AG20443 (cell line): ENCODE data around the gene RNU11.
"Not testable (repeated sequence)": the region's sequence is repeated elsewhere in the genome, so short reads cannot be mapped to it uniquely, and the experiment has no call there.

ENCODE experiments used
- DNase-seq: peaks from one replicate; pipeline ENCODE4 v3.0.0; 2012; ENCODE audit warnings: low spot score, mixed read lengths

RNU11 gene

GRCh38 chr1:28663871-28664470 is 15.6 kb downstream of the RNU11 start:
- peak; percentile 33 for DNase-seq

GRCh38 chr1:28666806-28667205 is 18.4 kb downstream of the RNU11 start:
- no peak for DNase-seq

GRCh38 chr1:28668191-28668955 is 20.0 kb downstream of the RNU11 start, which contains the start of gene GMEB1:
TSS of gene GMEB1 (plus strand) at chr1:28668784. CDS start at chr1:28683613, 14,829 bp downstream.
- DNase-seq = peak; percentile 97

- peak; percentile 97 for DNase-seq
Measured at GRCh38 chr1:28668956-28669723, 20.7 kb downstream of the RNU11 start.

- no peak for DNase-seq
Measured at GRCh38 chr1:28671254-28671780, 22.9 kb downstream of the RNU11 start.

GRCh38 chr1:28672971-28673370 is 24.6 kb downstream of the RNU11 start:
- DNase-seq = not testable (repeated sequence)

GRCh38 chr1:28675924-28676257 is 27.5 kb downstream of the RNU11 start:
- no peak for DNase-seq

- no peak for DNase-seq
Measured at GRCh38 chr1:28680151-28680550, 31.8 kb downstream of the RNU11 start.

GRCh38 chr1:28682840-28683239 is 34.4 kb downstream of the RNU11 start:
- DNase-seq = no peak

GRCh38 chr1:28684937-28685336 is 36.5 kb downstream of the RNU11 start:
- no peak for DNase-seq

- not testable (repeated sequence) for DNase-seq
Measured at GRCh38 chr1:28691627-28692026, 43.2 kb downstream of the RNU11 start.
